ENCODE measurements around the gene RPL41.

RPL41 gene

GRCh38 chr12:56099787-56100186, 16.6 kb upstream of the RPL41 start:
- Histone ChIP-seq H3K36me3 (peaks cover 3% of the 10 kb centered on the region; the same call in 1 of the 2 replicates), H3K9me3 (ENCODE audit: severe bottlenecking) (no peaks in the 10 kb centered on the region), H3K27me3 (ENCODE audit: insufficient read depth, low read depth, severe bottlenecking) (no peaks in the 10 kb centered on the region), H3K4me3 (ENCODE audit: low read depth, low read length) (no peak overlapping the region), H3K27ac (no peak overlapping the region)
- TF ChIP-seq CTCF (IDR thresholded peaks at IDR 0.05; ENCODE audit: low read depth, low read length), result no peak
- no peak for DNase-seq

- TF ChIP-seq CTCF (IDR thresholded peaks at IDR 0.05; ENCODE audit: low read depth, low read length), result no peak
- H3K27me3 ChIP-seq (ENCODE audit: insufficient read depth, low read depth, severe bottlenecking), result no peaks in the 10 kb centered on the region
- no peaks in the 10 kb centered on the region for H3K9me3 ChIP-seq (ENCODE audit: severe bottlenecking)
- no peak overlapping the region for H3K27ac ChIP-seq
- no peak overlapping the region for H3K4me3 ChIP-seq (ENCODE audit: low read depth, low read length)
- peaks cover 13% of the 10 kb centered on the region for H3K36me3 ChIP-seq
- no peak for DNase-seq
These were observed 15.4 kb upstream of the RPL41 start for GRCh38 chr12:56101045-56101444.

GRCh38 chr12:56102683-56103065, 13.8 kb upstream of the RPL41 start:
- no peak overlapping the region for H3K4me3 ChIP-seq (ENCODE audit: low read depth, low read length)
- H3K27ac ChIP-seq, result no peak overlapping the region

GRCh38 chr12:56103066-56103711, 13.2 kb upstream of the RPL41 start:
- peak overlapping the region; percentile 73 for H3K27ac ChIP-seq
- TF ChIP-seq CTCF (IDR thresholded peaks at IDR 0.05; ENCODE audit: low read depth, low read length), result no peak
- peaks cover 35% of the 10 kb centered on the region for H3K36me3 ChIP-seq

More at GRCh38 chr12:56102683-56103065, 13.8 kb upstream of the RPL41 start:
- peaks cover 30% of the 10 kb centered on the region for H3K36me3 ChIP-seq
- H3K27me3 ChIP-seq (ENCODE audit: insufficient read depth, low read depth, severe bottlenecking), result no peaks in the 10 kb centered on the region
- DNase-seq, result no peak
- TF ChIP-seq CTCF (IDR thresholded peaks at IDR 0.05; ENCODE audit: low read depth, low read length), result no peak
- H3K9me3 ChIP-seq (ENCODE audit: severe bottlenecking), result no peaks in the 10 kb centered on the region

GRCh38 chr12:56103823-56104108, 12.7 kb upstream of the RPL41 start:
- no peak for TF ChIP-seq CTCF (IDR thresholded peaks at IDR 0.05; ENCODE audit: low read depth, low read length)
- Histone ChIP-seq H3K9me3 (ENCODE audit: severe bottlenecking) (no peaks in the 10 kb centered on the region), H3K27ac (peak overlapping the region; percentile 73), H3K36me3 (peaks cover 41% of the 10 kb centered on the region), H3K27me3 (ENCODE audit: insufficient read depth, low read depth, severe bottlenecking) (no peaks in the 10 kb centered on the region), H3K4me3 (ENCODE audit: low read depth, low read length) (peak overlapping the region; percentile 70)
- no peak for DNase-seq

More at GRCh38 chr12:56103066-56103711, 13.2 kb upstream of the RPL41 start:
- H3K4me3 ChIP-seq (ENCODE audit: low read depth, low read length), result peak overlapping the region; percentile 70
- H3K27me3 ChIP-seq (ENCODE audit: insufficient read depth, low read depth, severe bottlenecking), result no peaks in the 10 kb centered on the region
- DNase-seq, result no peak
- H3K9me3 ChIP-seq (ENCODE audit: severe bottlenecking), result no peaks in the 10 kb centered on the region

Data from WERI-Rb-1 (cell line).